Thyroid gland (tissue), 4 donors: ENCODE data around the gene APMAP.

Experiments
- POLR2A ChIP-seq, 2 donors: fragments of 450-650 bp; IDR thresholded peaks; one replicate each; pipeline ENCODE4 v1.6.1; 2017; ENCODE audit warnings: antibody characterized with exemption in 2 of 2, mild to moderate bottlenecking in 2 of 2, moderate library complexity in 1 of 2
- TF ChIP-seq, protein P1 (sequence below), 6 experiments: fragments of 200-600 bp in 3 of 6; fragments of 450-650 bp in 3 of 6; sonication (generic) in 3 of 6; IDR thresholded peaks; one replicate each; pipeline ENCODE4 v1.5.1; 2016 to 2019; ENCODE audit warnings: antibody characterized with exemption in 6 of 6, mild to moderate bottlenecking in 2 of 6, inconsistent platforms in 1 of 6, moderate library complexity in 1 of 6

DNA sequence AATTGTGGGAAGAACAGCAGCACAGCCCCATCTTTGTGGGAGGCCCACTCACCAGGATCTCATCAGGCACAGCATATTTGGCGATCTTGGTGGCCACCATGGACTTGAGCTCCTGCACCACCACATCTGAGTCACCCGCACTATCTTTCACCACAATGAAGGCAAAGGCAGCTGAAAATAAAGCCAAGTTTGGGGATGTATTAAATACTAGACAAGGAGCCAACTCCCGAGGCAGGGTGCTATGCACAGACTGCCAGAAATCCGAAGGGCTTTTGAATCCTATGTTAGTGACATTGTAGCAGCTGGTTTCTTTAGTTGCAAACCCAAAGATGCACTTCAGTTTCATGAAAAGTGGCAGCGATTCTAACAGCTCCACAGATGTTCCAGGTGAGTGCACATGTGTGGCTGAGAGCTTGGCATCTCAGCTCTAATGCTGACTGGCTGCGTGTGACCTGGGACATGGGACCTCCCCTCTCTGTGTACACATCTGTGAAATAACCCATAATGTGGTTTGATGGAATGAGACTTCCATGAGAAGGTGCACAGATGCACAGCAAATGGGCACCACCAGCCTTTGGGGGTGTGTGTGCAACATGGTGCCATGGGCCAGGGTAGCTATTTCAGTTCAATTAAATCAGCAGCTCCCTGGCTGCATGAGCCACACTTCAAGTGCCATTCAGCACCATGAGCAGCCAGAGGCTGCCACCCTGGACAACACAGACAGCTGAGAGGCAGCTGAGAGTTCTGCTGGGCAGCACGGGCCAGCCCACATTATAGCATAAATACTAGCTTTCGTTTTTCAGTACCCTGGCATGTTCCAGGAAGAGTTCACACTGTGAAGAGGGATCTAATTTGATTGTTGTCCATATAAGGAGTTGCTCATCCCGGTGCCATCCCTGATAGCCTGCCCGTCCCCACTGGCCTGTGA is 16.9 kb upstream of the APMAP start:
- TF ChIP-seq, protein P1, sequence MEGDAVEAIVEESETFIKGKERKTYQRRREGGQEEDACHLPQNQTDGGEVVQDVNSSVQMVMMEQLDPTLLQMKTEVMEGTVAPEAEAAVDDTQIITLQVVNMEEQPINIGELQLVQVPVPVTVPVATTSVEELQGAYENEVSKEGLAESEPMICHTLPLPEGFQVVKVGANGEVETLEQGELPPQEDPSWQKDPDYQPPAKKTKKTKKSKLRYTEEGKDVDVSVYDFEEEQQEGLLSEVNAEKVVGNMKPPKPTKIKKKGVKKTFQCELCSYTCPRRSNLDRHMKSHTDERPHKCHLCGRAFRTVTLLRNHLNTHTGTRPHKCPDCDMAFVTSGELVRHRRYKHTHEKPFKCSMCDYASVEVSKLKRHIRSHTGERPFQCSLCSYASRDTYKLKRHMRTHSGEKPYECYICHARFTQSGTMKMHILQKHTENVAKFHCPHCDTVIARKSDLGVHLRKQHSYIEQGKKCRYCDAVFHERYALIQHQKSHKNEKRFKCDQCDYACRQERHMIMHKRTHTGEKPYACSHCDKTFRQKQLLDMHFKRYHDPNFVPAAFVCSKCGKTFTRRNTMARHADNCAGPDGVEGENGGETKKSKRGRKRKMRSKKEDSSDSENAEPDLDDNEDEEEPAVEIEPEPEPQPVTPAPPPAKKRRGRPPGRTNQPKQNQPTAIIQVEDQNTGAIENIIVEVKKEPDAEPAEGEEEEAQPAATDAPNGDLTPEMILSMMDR (IDR thresholded peaks at IDR 0.05): no peak
- no peak for TF ChIP-seq POLR2A (IDR thresholded peaks at IDR 0.05)
